WTC11 (cell line): Measurements from ENCODE around the gene B4GALNT3. TPM values are rescaled to one million over a fixed set of nuclear protein-coding genes. Genes with fewer than 3 reads are reported as not detected.

Experiments used
- ATAC-seq: fragments of 200-7000 bp; cut with Tn5 transposase; 2 replicates; pipeline ENCODE4 v1.10.0; 2021; ENCODE audit warnings: mild to moderate bottlenecking, moderate library complexity
- CTCF ChIA-PET: fragments of 300-600 bp; sonication (Branson Sonifier 250); formaldehyde crosslinking; loops from one replicate; lab custom pipeline; 2021; ENCODE audit warnings: antibody characterized with exemption; lab: Charles Lee
- POLR2A ChIA-PET: fragments of 350-600 bp; sonication (Branson Sonifier 250); formaldehyde crosslinking; loops from one replicate; lab custom pipeline; 2021; ENCODE audit warnings: antibody characterized with exemption; lab: Charles Lee
- DNase-seq: peaks from one replicate; pipeline ENCODE4 v3.0.0; 2021; ENCODE audit warnings: low spot score
- H3K27ac Mint-ChIP-seq: 2 replicates; pipeline ENCODE4 v1.8.0; 2021; ENCODE audit warnings: mixed read lengths
- H3K27me3 Mint-ChIP-seq: 2 replicates; pipeline ENCODE4 v1.8.0; 2021; ENCODE audit warnings: low read depth, mild to moderate bottlenecking, moderate library complexity, mixed read lengths
- H3K36me3 Mint-ChIP-seq: 2 replicates; pipeline ENCODE4 v1.8.0; 2021; ENCODE audit warnings: mixed read lengths
- H3K4me1 Mint-ChIP-seq: 2 replicates; pipeline ENCODE4 v1.8.0; 2022; ENCODE audit warnings: mixed read lengths
- H3K4me3 Mint-ChIP-seq: 2 replicates; pipeline ENCODE4 v1.8.0; 2021; ENCODE audit warnings: mild to moderate bottlenecking, moderate library complexity, mixed read lengths
- H3K9me3 Mint-ChIP-seq: 2 replicates; pipeline ENCODE4 v1.8.0; 2021; ENCODE audit warnings: mixed read lengths
- ATF1 ChIP-seq: sonication (generic); formaldehyde crosslinking; IDR thresholded peaks from 2 replicates; pipeline ENCODE4 v1.8.1; 2023; ENCODE audit warnings: mild to moderate bottlenecking, moderate library complexity, missing genetic modification reagents
- CREM ChIP-seq: sonication (generic); formaldehyde crosslinking; IDR thresholded peaks from 2 replicates; pipeline ENCODE4 v1.8.1; 2022; ENCODE audit warnings: mild to moderate bottlenecking, missing genetic modification reagents, moderate library complexity
- ESRRA ChIP-seq: sonication (generic); formaldehyde crosslinking; IDR thresholded peaks from 2 replicates; pipeline ENCODE4 v1.8.1; 2022; ENCODE audit warnings: mild to moderate bottlenecking, missing genetic modification reagents, borderline replicate concordance
- ETV6 ChIP-seq: sonication (generic); formaldehyde crosslinking; IDR thresholded peaks from 2 replicates; pipeline ENCODE4 v1.8.1; 2022; ENCODE audit warnings: mild to moderate bottlenecking, missing genetic modification reagents
- KAT7 ChIP-seq: sonication (generic); formaldehyde crosslinking; IDR thresholded peaks from 2 replicates; pipeline ENCODE4 v1.8.1; 2023; ENCODE audit warnings: missing genetic modification reagents, mild to moderate bottlenecking, borderline replicate concordance
- NFATC4 ChIP-seq: fragments of 250-450 bp; sonication (Bioruptor Pico); IDR thresholded peaks from 2 replicates; pipeline ENCODE4 v1.9.0; 2021; ENCODE audit warnings: mild to moderate bottlenecking
- NFE2L1 ChIP-seq: sonication (generic); formaldehyde crosslinking; IDR thresholded peaks from 2 replicates; pipeline ENCODE4 v1.8.1; 2023; ENCODE audit warnings: missing genetic modification reagents
- NFYB ChIP-seq: sonication (generic); formaldehyde crosslinking; conservative IDR thresholded peaks from 2 replicates; pipeline ENCODE4 v1.8.0; 2022; ENCODE audit warnings: low read depth, missing genetic modification reagents
- NR2C2 ChIP-seq: sonication (generic); formaldehyde crosslinking; IDR thresholded peaks from 2 replicates; pipeline ENCODE4 v1.8.0; 2022; ENCODE audit warnings: mild to moderate bottlenecking, missing genetic modification reagents
- PRRX2 ChIP-seq: fragments of 250-450 bp; sonication (Bioruptor Pico); IDR thresholded peaks from 2 replicates; pipeline ENCODE4 v1.8.0; 2021; ENCODE audit warnings: mild to moderate bottlenecking
- RELA ChIP-seq: sonication (generic); formaldehyde crosslinking; IDR thresholded peaks from 2 replicates; pipeline ENCODE4 v1.8.1; 2022; ENCODE audit warnings: missing genetic modification reagents, mild to moderate bottlenecking, borderline replicate concordance
- SMAD3 ChIP-seq: sonication (generic); formaldehyde crosslinking; IDR thresholded peaks from 2 replicates; pipeline ENCODE4 v1.8.0; 2022; ENCODE audit warnings: missing genetic modification reagents, mild to moderate bottlenecking, borderline replicate concordance
- TP53 ChIP-seq: sonication (generic); formaldehyde crosslinking; IDR thresholded peaks from 2 replicates; pipeline ENCODE4 v1.8.1; 2023; ENCODE audit warnings: mild to moderate bottlenecking, missing genetic modification reagents
- ZNF121 ChIP-seq: sonication (generic); formaldehyde crosslinking; IDR thresholded peaks from 2 replicates; pipeline ENCODE4 v1.8.0; 2023; ENCODE audit warnings: missing genetic modification reagents
- ZNF219 ChIP-seq: sonication (generic); formaldehyde crosslinking; IDR thresholded peaks from 2 replicates; pipeline ENCODE4 v1.8.0; 2023; ENCODE audit warnings: missing genetic modification reagents, mild to moderate bottlenecking, borderline replicate concordance
- ZNF317 ChIP-seq: sonication (generic); formaldehyde crosslinking; IDR thresholded peaks from 2 replicates; pipeline ENCODE4 v1.8.1; 2023; ENCODE audit warnings: low read depth, mild to moderate bottlenecking, moderate library complexity, missing genetic modification reagents, borderline replicate concordance
- total RNA-seq: library from RNA; stranded (reverse); gene quantifications from 3 replicates; pipeline ENCODE4 v1.2.3, GENCODE V29; 2021
- TF ChIP-seq, protein P1 (sequence below): fragments of 250-450 bp; sonication (Bioruptor Pico); IDR thresholded peaks from 2 replicates; pipeline ENCODE4 v1.9.0; 2021; ENCODE audit warnings: mild to moderate bottlenecking
- TF ChIP-seq, protein P2 (sequence below): sonication (generic); formaldehyde crosslinking; IDR thresholded peaks from 2 replicates; pipeline ENCODE4 v1.8.1; 2023; ENCODE audit warnings: mild to moderate bottlenecking, moderate library complexity, missing genetic modification reagents
- TF ChIP-seq, protein P3 (sequence below): sonication (generic); formaldehyde crosslinking; IDR thresholded peaks from 2 replicates; pipeline ENCODE4 v1.8.1; 2022; ENCODE audit warnings: mild to moderate bottlenecking, moderate library complexity, missing genetic modification reagents
- TF ChIP-seq, protein P4 (sequence below): sonication (generic); formaldehyde crosslinking; IDR thresholded peaks from 2 replicates; pipeline ENCODE4 v1.8.1; 2022; ENCODE audit warnings: low read depth, mild to moderate bottlenecking, moderate library complexity, missing genetic modification reagents, borderline replicate concordance
- TF ChIP-seq, protein P5 (sequence below): sonication (generic); formaldehyde crosslinking; IDR thresholded peaks from 2 replicates; pipeline ENCODE4 v1.8.0; 2022; ENCODE audit warnings: mild to moderate bottlenecking, missing genetic modification reagents
- TF ChIP-seq, protein P6 (sequence below): sonication (generic); formaldehyde crosslinking; IDR thresholded peaks from 2 replicates; pipeline ENCODE4 v1.8.1; 2023; ENCODE audit warnings: mild to moderate bottlenecking, missing genetic modification reagents
- TF ChIP-seq, protein P7 (sequence below): sonication (generic); formaldehyde crosslinking; IDR thresholded peaks from 2 replicates; pipeline ENCODE4 v1.8.0; 2023; ENCODE audit warnings: missing genetic modification reagents

The B4GALNT3 gene
- total RNA-seq, 1 experiment from 2014 or later, result 19.0 TPM

DNA sequence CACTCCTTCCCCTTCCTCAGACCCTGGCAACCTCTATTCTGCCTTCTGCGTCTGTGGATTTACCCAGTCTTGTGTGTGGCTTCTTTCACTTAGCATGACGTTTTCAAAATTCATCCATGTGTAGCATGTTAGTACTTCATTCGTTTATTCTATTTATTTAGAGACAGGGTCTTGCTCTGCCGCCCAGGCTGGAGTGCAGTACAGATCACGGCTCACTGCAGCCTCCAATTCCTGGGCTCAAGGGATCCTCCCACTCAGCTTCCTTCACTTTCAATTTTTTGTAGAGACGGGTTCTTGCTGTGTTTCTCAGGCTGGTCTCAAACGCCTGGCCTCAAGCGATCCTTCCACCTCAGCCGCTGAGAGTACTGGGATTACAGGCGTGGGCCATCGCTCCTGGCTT, 37.0 kb downstream of the B4GALNT3 start:
- H3K36me3 Mint-ChIP-seq, result peaks cover 13% of the 10 kb centered on the region
- peaks cover 23% of the 10 kb centered on the region for H3K9me3 Mint-ChIP-seq
- H3K4me3 Mint-ChIP-seq, result no peak overlapping the region
- H3K27ac Mint-ChIP-seq, result no peak overlapping the region
- ChIA-PET CTCF (no interaction called here), POLR2A (no interaction called here)
- ATAC-seq (no peak), DNase-seq (no peak)
- no peaks in the 10 kb centered on the region for H3K27me3 Mint-ChIP-seq
- TF ChIP-seq CREM (CRISPR knock-in tag) (no peak), TP53 (CRISPR knock-in tag) (no peak), ZNF121 (CRISPR knock-in tag) (no peak), ETV6 (no peak), NR2C2 (CRISPR knock-in tag) (no peak), ZNF219 (no peak)
- TF ChIP-seq, protein P1, sequence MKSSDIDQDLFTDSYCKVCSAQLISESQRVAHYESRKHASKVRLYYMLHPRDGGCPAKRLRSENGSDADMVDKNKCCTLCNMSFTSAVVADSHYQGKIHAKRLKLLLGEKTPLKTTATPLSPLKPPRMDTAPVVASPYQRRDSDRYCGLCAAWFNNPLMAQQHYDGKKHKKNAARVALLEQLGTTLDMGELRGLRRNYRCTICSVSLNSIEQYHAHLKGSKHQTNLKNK (CRISPR knock-in tag), result no peak
- TF ChIP-seq, protein P2, sequence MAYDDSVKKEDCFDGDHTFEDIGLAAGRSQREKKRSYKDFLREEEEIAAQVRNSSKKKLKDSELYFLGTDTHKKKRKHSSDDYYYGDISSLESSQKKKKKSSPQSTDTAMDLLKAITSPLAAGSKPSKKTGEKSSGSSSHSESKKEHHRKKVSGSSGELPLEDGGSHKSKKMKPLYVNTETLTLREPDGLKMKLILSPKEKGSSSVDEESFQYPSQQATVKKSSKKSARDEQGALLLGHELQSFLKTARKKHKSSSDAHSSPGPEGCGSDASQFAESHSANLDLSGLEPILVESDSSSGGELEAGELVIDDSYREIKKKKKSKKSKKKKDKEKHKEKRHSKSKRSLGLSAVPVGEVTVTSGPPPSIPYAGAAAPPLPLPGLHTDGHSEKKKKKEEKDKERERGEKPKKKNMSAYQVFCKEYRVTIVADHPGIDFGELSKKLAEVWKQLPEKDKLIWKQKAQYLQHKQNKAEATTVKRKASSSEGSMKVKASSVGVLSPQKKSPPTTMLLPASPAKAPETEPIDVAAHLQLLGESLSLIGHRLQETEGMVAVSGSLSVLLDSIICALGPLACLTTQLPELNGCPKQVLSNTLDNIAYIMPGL (CRISPR knock-in tag), result no peak
- peaks cover 13% of the 10 kb centered on the region for H3K4me1 Mint-ChIP-seq

DNA sequence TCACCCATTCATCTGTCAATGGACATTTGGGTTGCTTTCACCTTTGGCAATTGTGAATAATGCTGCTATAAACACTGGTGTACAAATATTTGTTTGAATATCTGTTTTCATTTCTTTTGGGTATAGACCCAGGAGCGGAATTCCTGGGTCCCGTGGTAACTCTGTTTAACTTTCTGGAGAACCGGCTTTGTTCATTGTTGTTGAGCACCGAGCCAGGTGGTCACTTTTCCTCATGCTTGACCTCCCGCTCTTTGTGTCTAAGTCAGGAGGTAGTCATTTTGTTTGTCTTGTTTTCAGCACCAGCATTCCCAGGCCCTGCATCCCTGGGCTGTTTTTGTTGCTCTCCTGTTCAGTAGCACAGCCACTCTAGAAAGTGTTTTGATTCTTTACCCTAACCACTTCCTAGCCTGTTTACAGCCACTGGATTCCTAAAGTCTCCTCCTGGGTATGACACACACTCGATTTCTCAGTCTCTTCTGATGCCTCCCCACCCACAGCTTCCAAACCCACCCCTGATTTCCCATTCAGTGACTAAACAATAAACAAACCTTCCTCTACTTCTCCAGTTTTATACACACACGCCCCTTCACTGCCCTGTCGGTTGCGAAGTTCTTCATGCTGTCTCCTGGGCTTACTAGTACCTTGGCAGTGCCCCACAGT, 37.9 kb downstream of the B4GALNT3 start:
- DNase-seq, result no peak
- CTCF ChIA-PET, result no interaction called here
- POLR2A ChIA-PET, result no interaction called here
- Mint-ChIP-seq H3K4me3 (no peak overlapping the region), H3K27ac (no peak overlapping the region), H3K27me3 (no peaks in the 10 kb centered on the region)
- TF ChIP-seq, protein P3, sequence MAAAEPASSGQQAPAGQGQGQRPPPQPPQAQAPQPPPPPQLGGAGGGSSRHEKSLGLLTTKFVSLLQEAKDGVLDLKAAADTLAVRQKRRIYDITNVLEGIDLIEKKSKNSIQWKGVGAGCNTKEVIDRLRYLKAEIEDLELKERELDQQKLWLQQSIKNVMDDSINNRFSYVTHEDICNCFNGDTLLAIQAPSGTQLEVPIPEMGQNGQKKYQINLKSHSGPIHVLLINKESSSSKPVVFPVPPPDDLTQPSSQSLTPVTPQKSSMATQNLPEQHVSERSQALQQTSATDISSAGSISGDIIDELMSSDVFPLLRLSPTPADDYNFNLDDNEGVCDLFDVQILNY (CRISPR knock-in tag), result no peak
- TF ChIP-seq NFE2L1 (CRISPR knock-in tag) (no peak), ATF1 (CRISPR knock-in tag) (no peak), NFATC4 (CRISPR knock-in tag) (no peak), ESRRA (no peak), NR2C2 (CRISPR knock-in tag) (no peak)
- TF ChIP-seq, protein P4, sequence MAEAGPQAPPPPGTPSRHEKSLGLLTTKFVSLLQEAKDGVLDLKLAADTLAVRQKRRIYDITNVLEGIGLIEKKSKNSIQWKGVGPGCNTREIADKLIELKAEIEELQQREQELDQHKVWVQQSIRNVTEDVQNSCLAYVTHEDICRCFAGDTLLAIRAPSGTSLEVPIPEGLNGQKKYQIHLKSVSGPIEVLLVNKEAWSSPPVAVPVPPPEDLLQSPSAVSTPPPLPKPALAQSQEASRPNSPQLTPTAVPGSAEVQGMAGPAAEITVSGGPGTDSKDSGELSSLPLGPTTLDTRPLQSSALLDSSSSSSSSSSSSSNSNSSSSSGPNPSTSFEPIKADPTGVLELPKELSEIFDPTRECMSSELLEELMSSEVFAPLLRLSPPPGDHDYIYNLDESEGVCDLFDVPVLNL (CRISPR knock-in tag), result no peak
- TF ChIP-seq, protein P5, sequence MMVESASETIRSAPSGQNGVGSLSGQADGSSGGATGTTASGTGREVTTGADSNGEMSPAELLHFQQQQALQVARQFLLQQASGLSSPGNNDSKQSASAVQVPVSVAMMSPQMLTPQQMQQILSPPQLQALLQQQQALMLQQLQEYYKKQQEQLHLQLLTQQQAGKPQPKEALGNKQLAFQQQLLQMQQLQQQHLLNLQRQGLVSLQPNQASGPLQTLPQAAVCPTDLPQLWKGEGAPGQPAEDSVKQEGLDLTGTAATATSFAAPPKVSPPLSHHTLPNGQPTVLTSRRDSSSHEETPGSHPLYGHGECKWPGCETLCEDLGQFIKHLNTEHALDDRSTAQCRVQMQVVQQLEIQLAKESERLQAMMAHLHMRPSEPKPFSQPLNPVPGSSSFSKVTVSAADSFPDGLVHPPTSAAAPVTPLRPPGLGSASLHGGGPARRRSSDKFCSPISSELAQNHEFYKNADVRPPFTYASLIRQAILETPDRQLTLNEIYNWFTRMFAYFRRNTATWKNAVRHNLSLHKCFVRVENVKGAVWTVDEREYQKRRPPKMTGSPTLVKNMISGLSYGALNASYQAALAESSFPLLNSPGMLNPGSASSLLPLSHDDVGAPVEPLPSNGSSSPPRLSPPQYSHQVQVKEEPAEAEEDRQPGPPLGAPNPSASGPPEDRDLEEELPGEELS, result no peak
- TF ChIP-seq, all 79 proteins: peak for 0
- H3K36me3 Mint-ChIP-seq, result peaks cover 8% of the 10 kb centered on the region
- H3K9me3 Mint-ChIP-seq, result peaks cover 15% of the 10 kb centered on the region
- H3K4me1 Mint-ChIP-seq, result peaks cover 21% of the 10 kb centered on the region
- ATAC-seq, result no peak

DNA sequence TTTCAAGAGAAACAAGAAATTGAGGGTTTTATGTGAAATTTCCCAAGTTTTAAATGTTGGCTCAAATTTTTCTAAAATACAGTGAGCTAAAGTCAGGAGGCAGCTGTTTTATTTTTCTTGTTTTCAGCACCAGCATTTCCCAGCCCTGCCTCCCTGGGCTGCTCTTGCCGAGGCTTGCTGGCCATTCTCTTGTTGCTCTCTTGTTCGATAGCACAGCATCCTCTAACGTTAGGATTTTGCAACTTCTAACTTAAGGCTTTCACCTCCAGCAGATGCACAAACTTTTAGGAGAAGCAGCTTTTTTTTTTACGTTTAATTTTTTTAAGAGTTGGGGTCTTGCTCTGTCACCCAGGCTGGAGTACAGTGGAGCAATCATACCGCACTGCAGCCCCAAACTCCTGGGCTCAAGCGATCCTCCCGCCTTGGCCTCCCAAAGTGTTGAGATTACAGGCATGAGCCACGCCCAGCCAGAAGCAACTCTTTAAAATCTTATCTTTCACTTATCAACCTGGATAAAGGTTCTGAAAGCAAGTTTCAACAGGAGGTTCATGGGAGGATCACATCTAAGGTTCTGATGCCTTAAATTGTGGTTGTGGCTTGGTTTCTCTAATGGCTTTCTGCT, 40.2 kb downstream of the B4GALNT3 start:
- H3K4me1 Mint-ChIP-seq, result peaks cover 25% of the 10 kb centered on the region
- TF ChIP-seq ZNF317 (CRISPR knock-in tag) (no peak), NFYB (CRISPR knock-in tag) (no peak), SMAD3 (CRISPR knock-in tag) (no peak), KAT7 (CRISPR knock-in tag) (no peak), ESRRA (no peak), RELA (CRISPR knock-in tag) (no peak), PRRX2 (CRISPR knock-in tag) (no peak)
- TF ChIP-seq, protein P6, sequence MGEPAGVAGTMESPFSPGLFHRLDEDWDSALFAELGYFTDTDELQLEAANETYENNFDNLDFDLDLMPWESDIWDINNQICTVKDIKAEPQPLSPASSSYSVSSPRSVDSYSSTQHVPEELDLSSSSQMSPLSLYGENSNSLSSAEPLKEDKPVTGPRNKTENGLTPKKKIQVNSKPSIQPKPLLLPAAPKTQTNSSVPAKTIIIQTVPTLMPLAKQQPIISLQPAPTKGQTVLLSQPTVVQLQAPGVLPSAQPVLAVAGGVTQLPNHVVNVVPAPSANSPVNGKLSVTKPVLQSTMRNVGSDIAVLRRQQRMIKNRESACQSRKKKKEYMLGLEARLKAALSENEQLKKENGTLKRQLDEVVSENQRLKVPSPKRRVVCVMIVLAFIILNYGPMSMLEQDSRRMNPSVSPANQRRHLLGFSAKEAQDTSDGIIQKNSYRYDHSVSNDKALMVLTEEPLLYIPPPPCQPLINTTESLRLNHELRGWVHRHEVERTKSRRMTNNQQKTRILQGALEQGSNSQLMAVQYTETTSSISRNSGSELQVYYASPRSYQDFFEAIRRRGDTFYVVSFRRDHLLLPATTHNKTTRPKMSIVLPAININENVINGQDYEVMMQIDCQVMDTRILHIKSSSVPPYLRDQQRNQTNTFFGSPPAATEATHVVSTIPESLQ, result no peak
- TF ChIP-seq, protein P7, sequence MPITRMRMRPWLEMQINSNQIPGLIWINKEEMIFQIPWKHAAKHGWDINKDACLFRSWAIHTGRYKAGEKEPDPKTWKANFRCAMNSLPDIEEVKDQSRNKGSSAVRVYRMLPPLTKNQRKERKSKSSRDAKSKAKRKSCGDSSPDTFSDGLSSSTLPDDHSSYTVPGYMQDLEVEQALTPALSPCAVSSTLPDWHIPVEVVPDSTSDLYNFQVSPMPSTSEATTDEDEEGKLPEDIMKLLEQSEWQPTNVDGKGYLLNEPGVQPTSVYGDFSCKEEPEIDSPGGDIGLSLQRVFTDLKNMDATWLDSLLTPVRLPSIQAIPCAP (CRISPR knock-in tag), result no peak

More for the DNA sequence above, 40.2 kb downstream of the B4GALNT3 start:
- ATAC-seq (no peak), DNase-seq (no peak)
- no peak overlapping the region for H3K27ac Mint-ChIP-seq
- ChIA-PET CTCF (interaction anchor here (0.9 kb wide), 1 partner anchor 48 kb away, joined by 3 read pairs; no protein-coding TSS in a partner anchor), POLR2A (no interaction called here)
- no peaks in the 10 kb centered on the region for H3K36me3 Mint-ChIP-seq
- no peak overlapping the region for H3K4me3 Mint-ChIP-seq
- H3K27me3 Mint-ChIP-seq, result no peaks in the 10 kb centered on the region
- H3K9me3 Mint-ChIP-seq, result peaks cover 4% of the 10 kb centered on the region; the same call in 1 of the 2 replicates
